Adrenal gland (tissue), 12 donors: Measurements from ENCODE around the gene MYRFL. TPM values are rescaled to one million over a fixed set of nuclear protein-coding genes. Genes with fewer than 3 reads are reported as not detected.

ENCODE experiments used
- DNase-seq, 7 donors: peaks; one replicate each; pipeline ENCODE4 v3.0.0-alpha.2; 2019 to 2020
- H3K27ac ChIP-seq, 5 donors: fragments of 200-600 bp; sonication (generic) in 4 of 5; 1 replicate in 3 of 5; 2 replicates in 2 of 5; pipeline versions ENCODE4 v1.5.1 to v1.8.0; 2016 to 2020; ENCODE audit warnings: mild to moderate bottlenecking in 1 of 5
- H3K27me3 ChIP-seq: fragments of 200-600 bp; 2 replicates; pipeline ENCODE4 v1.8.0; 2021
- H3K36me3 ChIP-seq, 2 donors: fragments of 200-600 bp; replicated peaks in 1 of 2; 1 replicate in 1 of 2; 2 replicates in 1 of 2; pipeline versions ENCODE4 v1.5.1 to v1.8.0; 2018 to 2022
- H3K4me1 ChIP-seq, 2 donors: fragments of 200-600 bp; replicated peaks in 1 of 2; 1 replicate in 1 of 2; 2 replicates in 1 of 2; pipeline versions ENCODE4 v1.5.1 to v1.8.0; 2018 to 2021
- H3K4me3 ChIP-seq, 4 donors: fragments of 200-600 bp; sonication (generic) in 3 of 4; one replicate each; pipeline ENCODE4 v1.5.1; 2016 to 2018
- H3K9me3 ChIP-seq, 3 donors: fragments of 200-600 bp; sonication (generic) in 1 of 3; replicated peaks in 1 of 3; 1 replicate in 2 of 3; 2 replicates in 1 of 3; pipeline versions ENCODE4 v1.5.1 to v1.8.0; 2016 to 2021
- POLR2A ChIP-seq, 2 donors: fragments of 450-650 bp; IDR thresholded peaks; one replicate each; pipeline ENCODE4 v1.6.1; 2017; ENCODE audit warnings: antibody characterized with exemption in 2 of 2, mild to moderate bottlenecking in 2 of 2, moderate library complexity in 1 of 2
- whole genome bisulfite sequencing, 4 donors: extraction: QIAGEN DNeasy Blood & Tissue Kit in 2 of 4; methylation state at CpG; one replicate each; pipeline versions ENCODE4 v1.1.5 to v1.1.7; 2013 to 2017; 5-methylcytosine and 5-hydroxymethylcytosine counted together
- intact Hi-C, 2 donors: fragments of 100-400 bp; cut with DNase I; formaldehyde crosslinking; loops; one replicate each; pipeline versions ENCODE4 v1.14.1 to v1.15.0; 2022 to 2023
- polyA plus RNA-seq, 3 donors: library from polyadenylated mRNA; stranded (reverse); fragments of 200-250 nt in 2 of 3; fragments of 350-450 nt in 1 of 3; fragmentation: Illumina TruSeq in 1 of 3; extraction: RNeasy Lipid Tissue Mini Kit (QIAGEN cat#74804) in 1 of 3; gene quantifications; one replicate each; pipeline ENCODE4 v1.2.3, GENCODE V29; 2013 to 2014
- total RNA-seq, 9 donors: library from RNA; depleted of rRNA in 4 of 9; stranded (reverse); fragments of >200 nt in 4 of 9; fragments of 120-200 nt in 1 of 9; fragmentation: NEBNext Ultra II Directional in 1 of 9; extraction: Animal tissue kit (Norgen Biotek cat#: 25700) in 1 of 9; gene quantifications; one replicate each; pipeline versions ENCODE4 v1.1.0 to v1.2.4, GENCODE V29; 2013 to 2023
- TF ChIP-seq, protein P1 (sequence below), 6 experiments: fragments of 450-650 bp in 4 of 6; fragments of 200-600 bp in 2 of 6; sonication (generic) in 1 of 6; IDR thresholded peaks; 1 replicate in 5 of 6; 2 replicates in 1 of 6; pipeline versions ENCODE4 v1.5.1 to v1.8.0; 2016 to 2021; ENCODE audit warnings: antibody characterized with exemption in 6 of 6, mild to moderate bottlenecking in 2 of 6, moderate library complexity in 1 of 6
- donor health status: healthy with polysubstance abuse.
- donor health status: Bipolar disorder and iron deficiency.
- donor health status: DM: yes; HTN: yes; CAD: no.
- donor health status: DM: no; HTN: no; CAD: no.
- donor health status: DM: no; HTN: no; CAD: no.
- donor health status: DM: yes; HTN: yes; CAD: no.

MYRFL gene
- total and polyA plus RNA-seq, 12 donors: 0.07 to 1.00 (median 0.30) TPM

- intact Hi-C loops: no loop called here
Measured at GRCh38 chr12:69949311-69950002, 124.4 kb downstream of the MYRFL start.

GRCh38 chr12:69951108-69951507, 126.1 kb downstream of the MYRFL start:
- H3K4me3 ChIP-seq: no peak overlapping the region
- no peaks in the 10 kb centered on the region for H3K27me3 ChIP-seq
- no peaks in the 10 kb centered on the region for H3K9me3 ChIP-seq
- TF ChIP-seq POLR2A (IDR thresholded peaks at IDR 0.05): no peak
- TF ChIP-seq, protein P1, sequence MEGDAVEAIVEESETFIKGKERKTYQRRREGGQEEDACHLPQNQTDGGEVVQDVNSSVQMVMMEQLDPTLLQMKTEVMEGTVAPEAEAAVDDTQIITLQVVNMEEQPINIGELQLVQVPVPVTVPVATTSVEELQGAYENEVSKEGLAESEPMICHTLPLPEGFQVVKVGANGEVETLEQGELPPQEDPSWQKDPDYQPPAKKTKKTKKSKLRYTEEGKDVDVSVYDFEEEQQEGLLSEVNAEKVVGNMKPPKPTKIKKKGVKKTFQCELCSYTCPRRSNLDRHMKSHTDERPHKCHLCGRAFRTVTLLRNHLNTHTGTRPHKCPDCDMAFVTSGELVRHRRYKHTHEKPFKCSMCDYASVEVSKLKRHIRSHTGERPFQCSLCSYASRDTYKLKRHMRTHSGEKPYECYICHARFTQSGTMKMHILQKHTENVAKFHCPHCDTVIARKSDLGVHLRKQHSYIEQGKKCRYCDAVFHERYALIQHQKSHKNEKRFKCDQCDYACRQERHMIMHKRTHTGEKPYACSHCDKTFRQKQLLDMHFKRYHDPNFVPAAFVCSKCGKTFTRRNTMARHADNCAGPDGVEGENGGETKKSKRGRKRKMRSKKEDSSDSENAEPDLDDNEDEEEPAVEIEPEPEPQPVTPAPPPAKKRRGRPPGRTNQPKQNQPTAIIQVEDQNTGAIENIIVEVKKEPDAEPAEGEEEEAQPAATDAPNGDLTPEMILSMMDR (IDR thresholded peaks at IDR 0.05): no peak
- WGBS, 4 donors: 91 to 97% (median 94%) methylated on average over 3 to 5 of the region's 5 CpGs
- intact Hi-C loops: no loop called here
- H3K27ac ChIP-seq: no peak overlapping the region
- no peaks in the 10 kb centered on the region for H3K36me3 ChIP-seq
- H3K4me1 ChIP-seq: no peaks in the 10 kb centered on the region
- DNase-seq: no peak

More at GRCh38 chr12:69949311-69950002, 124.4 kb downstream of the MYRFL start:
- H3K4me3 ChIP-seq: no peak overlapping the region
- 89 to 97% (median 94%) methylated on average over 6 of the region's 6 CpGs for WGBS, 4 donors
- no peaks in the 10 kb centered on the region for H3K36me3 ChIP-seq
- no peak overlapping the region for H3K27ac ChIP-seq
- no peak for DNase-seq
- H3K9me3 ChIP-seq: no peaks in the 10 kb centered on the region
- TF ChIP-seq, protein P1 (IDR thresholded peaks at IDR 0.05): no peak
- no peak for TF ChIP-seq POLR2A (IDR thresholded peaks at IDR 0.05)
- H3K4me1 ChIP-seq: no peaks in the 10 kb centered on the region
- no peaks in the 10 kb centered on the region for H3K27me3 ChIP-seq

DNA sequence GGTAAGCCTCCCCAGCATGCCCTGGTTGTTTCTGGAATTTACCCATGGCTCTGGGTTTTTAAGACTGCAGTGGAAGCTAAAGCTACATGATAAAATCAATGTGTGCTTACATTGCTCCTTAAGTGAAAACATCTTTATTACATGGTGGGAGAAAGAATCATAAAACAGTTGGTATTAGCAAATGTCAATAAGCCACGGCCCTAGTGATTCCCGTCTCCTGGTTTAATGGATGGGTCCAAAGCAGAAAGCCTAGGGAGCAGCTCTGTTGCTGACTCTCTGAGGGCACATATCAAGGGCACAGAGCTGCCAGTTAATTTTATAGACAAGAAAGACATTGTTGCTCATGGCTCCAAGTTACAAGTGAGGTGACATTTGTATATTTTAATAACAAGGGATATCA, 127.9 kb downstream of the MYRFL start:
- TF ChIP-seq, protein P1 (IDR thresholded peaks at IDR 0.05): no peak
- TF ChIP-seq POLR2A (IDR thresholded peaks at IDR 0.05): no peak
- H3K4me1 ChIP-seq: no peaks in the 10 kb centered on the region
- no peaks in the 10 kb centered on the region for H3K27me3 ChIP-seq
- intact Hi-C loops: no loop called here
- H3K27ac ChIP-seq: no peak overlapping the region
- no peak for DNase-seq
- 86 to 94% (median 89%) methylated on average over 2 of the region's 2 CpGs for WGBS, 4 donors
- no peak overlapping the region for H3K4me3 ChIP-seq
- H3K36me3 ChIP-seq: no peaks in the 10 kb centered on the region
- H3K9me3 ChIP-seq: no peaks in the 10 kb centered on the region

GRCh38 chr12:69961246-69961645, 136.2 kb downstream of the MYRFL start:
- DNase-seq: no peak
- no peaks in the 10 kb centered on the region for H3K4me1 ChIP-seq
- no peak overlapping the region for H3K4me3 ChIP-seq
- no peaks in the 10 kb centered on the region for H3K9me3 ChIP-seq
- H3K27ac ChIP-seq: no peak overlapping the region
- H3K27me3 ChIP-seq: no peaks in the 10 kb centered on the region
- H3K36me3 ChIP-seq: no peaks in the 10 kb centered on the region
- TF ChIP-seq POLR2A (IDR thresholded peaks at IDR 0.05): no peak
- TF ChIP-seq, protein P1 (IDR thresholded peaks at IDR 0.05): no peak
- intact Hi-C loops: no loop called here
